ENCODE measurements around the gene FAM50A. TPM values are rescaled to one million over a fixed set of nuclear protein-coding genes. Genes with fewer than 3 reads are reported as not detected.

Gene FAM50A
- total RNA-seq, 1 donor from 2014 or later, result 19.3 TPM

DNA sequence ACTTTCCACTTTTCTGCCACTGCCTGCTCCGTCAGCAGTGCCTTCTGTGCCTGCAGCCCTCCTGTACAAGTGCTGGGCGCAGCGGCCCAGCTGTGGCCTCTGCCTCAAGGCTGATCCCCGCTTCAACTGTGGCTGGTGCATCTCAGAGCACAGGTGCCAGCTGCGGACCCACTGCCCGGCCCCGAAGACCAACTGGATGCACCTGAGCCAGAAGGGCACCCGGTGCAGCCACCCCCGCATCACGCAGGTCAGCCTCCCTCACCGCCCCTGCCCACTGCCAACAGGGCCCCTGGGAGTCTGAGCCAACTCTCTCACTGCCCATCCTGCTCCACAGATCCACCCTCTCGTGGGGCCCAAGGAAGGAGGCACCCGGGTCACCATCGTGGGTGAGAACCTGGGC, 21.7 kb downstream of the FAM50A start:
- no peak for DNase-seq (ENCODE audit: low spot score)

DNA sequence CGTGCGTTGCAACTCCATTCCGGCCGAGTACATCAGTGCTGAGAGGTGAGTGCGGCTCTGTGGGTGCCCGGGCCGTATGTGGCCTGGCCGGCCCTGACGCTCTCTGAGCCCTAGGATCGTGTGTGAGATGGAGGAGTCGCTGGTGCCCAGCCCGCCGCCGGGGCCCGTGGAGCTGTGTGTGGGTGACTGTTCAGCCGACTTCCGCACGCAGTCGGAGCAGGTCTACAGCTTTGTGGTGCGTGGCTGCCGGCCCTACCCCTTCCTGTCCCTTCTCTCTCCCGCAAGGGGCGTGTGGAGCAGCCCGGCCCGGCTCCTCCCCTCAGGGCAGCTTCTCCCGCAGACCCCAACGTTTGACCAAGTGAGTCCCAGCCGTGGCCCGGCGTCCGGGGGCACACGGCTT, 22.1 kb downstream of the FAM50A start:
- DNase-seq (ENCODE audit: low spot score), result no peak

DNA sequence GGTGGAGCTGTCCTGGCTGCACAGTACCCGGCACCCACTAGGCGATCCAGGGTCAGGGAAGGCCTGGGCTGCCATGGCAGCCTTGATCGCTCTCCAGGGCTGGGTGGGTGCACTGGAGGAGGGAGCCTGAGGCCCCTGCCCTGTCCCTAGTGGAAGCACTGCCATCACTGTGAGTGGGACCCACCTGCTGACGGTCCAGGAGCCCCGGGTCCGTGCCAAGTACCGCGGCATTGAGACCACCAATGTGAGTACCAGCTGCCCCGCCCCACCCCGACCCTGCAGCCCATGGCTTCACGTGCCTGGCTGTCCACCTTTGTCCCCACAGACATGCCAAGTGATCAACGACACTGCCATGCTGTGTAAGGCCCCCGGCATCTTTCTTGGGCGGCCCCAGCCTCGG, 23.0 kb downstream of the FAM50A start:
- DNase-seq (ENCODE audit: low spot score), result no peak

DNA sequence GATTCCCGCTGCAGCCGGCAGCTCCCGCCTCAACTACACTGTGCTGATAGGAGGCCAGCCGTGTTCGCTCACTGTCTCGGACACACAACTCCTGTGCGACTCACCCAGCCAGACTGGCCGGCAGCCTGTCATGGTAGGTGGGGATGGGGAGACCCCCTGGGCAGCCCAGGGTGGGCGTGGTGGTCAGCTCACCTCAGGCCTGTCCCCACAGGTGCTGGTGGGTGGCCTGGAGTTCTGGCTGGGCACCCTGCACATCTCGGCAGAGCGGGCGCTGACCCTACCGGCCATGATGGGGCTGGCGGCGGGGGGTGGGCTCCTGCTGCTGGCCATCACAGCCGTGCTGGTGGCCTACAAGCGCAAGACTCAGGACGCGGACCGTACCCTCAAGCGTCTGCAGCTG, 23.6 kb downstream of the FAM50A start:
- no peak for DNase-seq (ENCODE audit: low spot score)

DNA sequence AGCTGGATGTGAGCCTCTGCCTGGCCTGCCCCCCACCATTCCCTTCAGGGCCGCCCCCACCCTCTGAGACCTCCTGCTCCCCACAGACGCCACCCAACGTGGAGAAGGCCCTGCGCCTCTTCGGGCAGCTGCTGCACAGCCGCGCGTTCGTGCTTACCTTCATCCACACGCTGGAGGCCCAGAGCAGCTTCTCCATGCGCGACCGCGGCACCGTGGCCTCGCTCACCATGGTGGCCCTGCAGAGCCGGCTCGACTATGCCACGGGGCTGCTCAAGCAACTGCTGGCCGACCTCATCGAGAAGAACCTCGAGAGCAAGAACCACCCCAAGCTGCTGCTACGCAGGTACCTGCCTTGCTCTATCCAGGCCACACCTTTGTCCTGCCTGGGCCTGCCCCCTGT, 24.3 kb downstream of the FAM50A start:
- DNase-seq (ENCODE audit: low spot score), result no peak

DNA sequence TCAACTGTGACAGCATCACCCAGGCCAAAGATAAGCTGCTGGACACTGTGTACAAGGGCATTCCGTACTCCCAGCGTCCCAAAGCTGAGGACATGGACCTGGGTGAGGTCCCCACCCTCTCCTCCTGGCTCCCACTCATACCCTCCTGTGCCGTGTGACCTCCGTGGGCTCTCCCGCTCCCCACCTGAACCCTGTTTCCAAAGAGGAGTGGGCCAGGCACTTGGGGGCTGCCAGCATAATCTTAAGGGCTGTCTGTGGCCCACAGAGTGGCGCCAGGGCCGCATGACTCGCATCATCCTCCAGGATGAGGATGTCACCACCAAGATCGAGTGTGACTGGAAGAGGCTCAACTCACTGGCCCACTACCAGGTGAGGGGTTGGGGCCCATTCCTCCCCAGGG, 25.2 kb downstream of the FAM50A start:
- DNase-seq (ENCODE audit: low spot score), result no peak

DNA sequence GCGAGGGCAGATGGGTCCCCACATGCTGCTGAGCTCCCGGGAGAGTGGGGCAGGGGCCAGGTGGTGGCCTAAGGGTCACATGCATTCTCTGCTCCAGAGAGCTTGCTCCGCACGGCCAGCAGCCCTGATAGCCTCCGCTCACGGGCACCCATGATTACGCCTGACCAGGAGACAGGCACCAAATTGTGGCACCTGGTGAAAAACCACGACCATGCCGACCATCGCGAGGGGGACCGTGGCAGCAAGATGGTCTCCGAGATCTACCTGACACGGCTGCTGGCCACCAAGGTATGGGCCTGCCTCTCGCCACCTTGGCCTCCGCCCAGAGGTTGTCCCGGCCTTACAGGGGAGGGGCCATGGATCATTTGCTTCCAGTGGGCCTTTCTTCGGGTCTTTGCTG, 25.9 kb downstream of the FAM50A start:
- DNase-seq (ENCODE audit: low spot score), result no peak

DNA sequence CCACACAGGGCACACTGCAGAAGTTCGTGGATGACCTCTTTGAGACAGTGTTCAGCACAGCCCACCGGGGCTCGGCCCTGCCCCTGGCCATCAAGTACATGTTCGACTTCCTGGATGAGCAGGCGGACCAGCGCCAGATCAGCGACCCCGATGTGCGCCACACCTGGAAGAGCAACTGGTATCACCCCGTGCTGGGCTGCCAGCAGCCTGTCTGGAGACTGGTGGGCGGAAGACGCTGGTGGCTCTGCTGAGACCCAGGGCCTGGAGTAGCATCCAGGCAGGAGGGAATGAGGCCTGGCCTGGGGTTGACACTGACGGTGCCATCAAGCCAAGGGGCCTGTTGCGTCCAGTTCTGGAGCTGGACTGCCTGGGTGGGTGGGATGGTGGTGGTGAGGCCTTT, 26.5 kb downstream of the FAM50A start:
- DNase-seq (ENCODE audit: low spot score), result no peak

DNA sequence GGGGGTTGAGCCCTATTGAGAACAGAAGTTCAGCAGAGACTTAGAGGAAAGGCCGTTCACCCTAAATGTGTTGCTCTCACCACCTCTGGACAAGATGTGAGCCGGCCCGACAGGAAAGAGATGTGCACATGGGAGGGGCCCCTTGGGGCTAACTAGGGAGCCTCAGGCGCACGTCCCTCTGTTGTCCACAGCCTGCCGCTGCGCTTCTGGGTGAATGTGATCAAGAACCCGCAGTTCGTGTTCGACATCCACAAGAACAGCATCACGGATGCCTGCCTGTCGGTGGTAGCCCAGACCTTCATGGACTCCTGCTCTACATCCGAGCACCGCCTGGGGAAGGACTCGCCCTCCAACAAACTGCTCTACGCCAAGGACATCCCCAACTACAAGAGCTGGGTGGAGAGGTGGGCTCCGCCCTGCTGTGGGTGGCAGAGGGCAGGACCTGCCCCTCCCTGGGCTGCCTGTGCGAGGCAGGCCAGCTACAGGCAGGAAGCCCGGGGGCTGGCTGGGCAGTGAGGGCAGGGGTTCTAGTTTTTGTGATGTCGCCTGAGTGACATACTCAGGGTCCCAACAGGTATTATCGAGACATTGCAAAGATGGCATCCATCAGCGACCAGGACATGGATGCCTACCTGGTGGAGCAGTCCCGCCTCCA, 27.1 kb downstream of the FAM50A start:
- DNase-seq (ENCODE audit: low spot score), result no peak

DNA sequence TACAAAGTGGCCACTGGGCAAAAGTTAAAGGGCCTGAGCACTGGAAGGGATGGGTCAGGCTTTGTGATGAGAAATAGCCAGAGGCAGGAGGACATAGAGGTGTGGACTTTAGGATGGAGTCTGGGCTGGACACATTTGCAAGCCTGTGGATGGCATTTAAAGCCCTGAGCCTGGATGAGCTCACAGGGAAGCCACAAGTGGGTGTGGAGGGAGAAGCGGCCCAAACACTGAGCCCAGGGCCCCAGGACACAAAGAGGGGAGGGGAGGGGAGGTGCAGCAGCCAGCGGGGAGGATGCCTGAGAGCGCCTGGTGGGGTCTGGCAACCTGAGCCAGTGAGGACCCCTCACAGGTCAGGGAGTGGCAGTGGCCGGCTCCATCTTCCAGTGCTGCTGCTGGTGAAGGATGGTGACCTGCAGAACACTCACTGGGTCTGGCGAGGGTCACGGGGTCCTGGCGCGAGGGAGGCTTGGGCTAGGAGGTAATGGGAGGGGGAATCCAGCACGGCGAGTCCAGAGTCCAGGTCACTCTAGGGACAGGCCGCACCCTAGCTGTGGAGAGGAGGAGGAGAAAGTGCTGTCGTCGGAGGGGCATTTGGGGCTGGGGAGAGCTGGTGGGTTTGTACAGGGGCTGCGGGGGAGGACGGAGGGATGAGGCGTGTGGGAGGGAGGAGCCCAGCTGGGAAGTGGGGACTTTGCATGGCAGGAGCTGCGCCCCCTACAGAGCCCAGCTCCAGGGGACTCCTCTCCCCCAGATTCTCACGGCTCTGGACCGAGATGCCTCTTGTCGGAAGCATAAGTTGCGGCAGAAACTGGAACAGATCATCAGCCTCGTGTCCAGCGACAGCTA, 28.1 kb downstream of the FAM50A start:
- DNase-seq (ENCODE audit: low spot score), result no peak

DNA sequence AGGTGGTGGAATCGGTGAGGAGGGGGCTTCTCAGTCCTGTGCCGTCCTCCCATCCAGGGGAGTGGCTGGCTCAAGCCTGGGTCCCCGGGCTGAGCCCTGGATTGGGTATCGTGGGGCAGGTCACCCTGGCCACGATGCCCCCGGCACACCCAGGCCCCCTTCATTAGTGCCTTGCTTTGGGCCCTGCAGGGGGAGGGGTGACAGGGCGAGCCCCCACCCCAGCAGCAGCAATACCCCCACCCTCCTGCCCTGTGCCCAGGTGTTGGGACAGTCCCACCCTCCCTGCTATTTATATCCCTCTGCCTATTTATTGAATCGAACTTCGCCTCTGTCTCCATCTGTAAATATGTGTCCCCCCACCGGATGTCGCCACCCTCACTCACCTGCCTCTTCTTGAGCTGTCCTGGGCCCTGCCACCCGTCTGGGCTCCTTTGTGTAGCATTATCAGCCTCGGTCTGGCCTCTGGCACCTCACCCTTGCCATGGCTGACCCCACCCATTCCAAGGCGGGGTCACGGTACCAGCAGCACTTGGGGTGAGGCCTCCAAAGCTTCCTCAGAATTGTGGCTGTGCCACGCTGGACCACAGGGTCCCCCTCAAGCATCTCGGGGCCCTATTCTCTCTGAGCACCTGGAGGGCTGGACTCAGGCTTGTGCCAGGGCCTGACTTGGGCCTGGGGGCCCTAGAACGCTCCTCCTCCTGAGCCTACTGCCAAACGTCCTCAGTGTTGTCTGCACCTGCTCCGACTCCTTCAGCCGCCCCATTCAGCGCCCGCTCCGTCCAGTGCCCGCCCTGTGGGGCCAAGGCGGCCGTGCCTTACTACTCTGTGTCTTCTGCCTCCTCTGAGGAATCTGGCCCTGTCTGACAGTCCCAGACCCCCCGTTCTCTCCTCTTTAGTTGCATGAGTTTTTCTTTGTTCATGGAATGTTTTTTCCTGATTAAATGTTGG, 29.0 kb downstream of the FAM50A start:
- DNase-seq (ENCODE audit: low spot score), result no peak

DNA sequence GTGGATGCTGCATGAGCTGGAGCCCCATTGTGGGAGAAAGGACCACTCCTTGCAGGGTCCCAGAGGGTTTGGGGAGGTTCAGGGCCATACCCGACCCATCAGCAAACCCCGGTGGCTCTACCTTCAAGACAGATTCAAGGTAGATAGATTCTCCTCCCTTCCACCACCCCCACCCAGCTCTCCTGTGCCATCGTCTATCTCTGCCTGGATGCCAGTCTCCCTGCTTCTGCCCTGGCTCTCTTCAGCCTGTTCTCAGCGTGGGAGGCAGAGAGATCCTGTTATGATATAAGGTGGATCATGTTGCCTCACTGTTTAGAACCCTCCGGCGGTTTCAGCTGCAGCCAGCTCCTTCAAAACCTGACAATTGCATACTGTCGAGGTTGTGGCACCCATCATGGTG, 29.7 kb downstream of the FAM50A start:
- DNase-seq (ENCODE audit: low spot score), result no peak

DNA sequence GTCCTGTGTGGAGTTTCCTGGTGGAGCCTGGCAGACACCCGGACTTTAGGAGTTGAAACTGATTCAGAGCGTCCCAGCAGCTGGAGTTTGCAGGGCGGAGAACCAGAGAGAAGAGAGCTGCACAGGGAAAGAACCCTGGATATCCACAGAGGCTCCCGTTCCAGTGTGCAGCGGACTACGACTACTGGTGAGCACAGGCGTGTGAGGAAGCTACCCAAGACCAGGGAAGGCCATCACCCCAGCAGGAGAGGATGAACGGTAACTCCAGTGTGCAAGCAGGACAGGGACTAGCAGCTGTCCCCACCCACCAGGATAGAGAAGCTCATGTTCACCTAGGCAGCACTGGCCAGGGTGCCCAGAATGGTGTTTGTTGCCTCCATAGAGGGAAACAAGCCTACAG, 32.9 kb downstream of the FAM50A start:
- DNase-seq (ENCODE audit: low spot score), result peak; percentile 7

DNA sequence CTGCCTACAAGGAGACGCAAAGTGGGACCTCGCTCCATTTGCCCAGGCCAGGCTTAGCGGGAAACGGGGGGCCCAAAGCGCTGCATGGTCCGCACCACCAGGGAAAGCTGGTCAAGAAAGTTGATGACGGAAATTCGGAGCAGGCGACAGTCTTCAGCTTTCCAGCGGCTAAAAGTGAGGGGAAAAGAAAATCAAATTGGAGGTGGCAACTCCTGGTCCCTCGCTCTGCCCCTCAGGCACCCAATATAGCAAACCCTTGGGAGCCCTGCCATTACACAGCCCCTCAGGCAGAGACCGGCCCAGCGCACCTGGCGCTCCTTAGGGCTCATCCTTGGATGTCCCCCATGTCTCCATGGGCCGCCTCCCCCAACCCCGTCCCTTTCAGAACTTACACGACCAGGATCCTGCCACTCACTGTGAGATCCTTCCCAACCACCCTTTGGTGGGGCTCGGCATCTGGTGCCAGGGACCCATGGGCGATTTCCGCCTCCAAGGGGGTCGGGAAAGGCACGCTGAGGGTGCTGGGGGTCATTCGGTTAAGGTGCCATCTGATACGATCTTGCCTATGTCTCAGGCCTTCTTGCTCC, 34.0 kb downstream of the FAM50A start:
- DNase-seq (ENCODE audit: low spot score), result no peak

DNA sequence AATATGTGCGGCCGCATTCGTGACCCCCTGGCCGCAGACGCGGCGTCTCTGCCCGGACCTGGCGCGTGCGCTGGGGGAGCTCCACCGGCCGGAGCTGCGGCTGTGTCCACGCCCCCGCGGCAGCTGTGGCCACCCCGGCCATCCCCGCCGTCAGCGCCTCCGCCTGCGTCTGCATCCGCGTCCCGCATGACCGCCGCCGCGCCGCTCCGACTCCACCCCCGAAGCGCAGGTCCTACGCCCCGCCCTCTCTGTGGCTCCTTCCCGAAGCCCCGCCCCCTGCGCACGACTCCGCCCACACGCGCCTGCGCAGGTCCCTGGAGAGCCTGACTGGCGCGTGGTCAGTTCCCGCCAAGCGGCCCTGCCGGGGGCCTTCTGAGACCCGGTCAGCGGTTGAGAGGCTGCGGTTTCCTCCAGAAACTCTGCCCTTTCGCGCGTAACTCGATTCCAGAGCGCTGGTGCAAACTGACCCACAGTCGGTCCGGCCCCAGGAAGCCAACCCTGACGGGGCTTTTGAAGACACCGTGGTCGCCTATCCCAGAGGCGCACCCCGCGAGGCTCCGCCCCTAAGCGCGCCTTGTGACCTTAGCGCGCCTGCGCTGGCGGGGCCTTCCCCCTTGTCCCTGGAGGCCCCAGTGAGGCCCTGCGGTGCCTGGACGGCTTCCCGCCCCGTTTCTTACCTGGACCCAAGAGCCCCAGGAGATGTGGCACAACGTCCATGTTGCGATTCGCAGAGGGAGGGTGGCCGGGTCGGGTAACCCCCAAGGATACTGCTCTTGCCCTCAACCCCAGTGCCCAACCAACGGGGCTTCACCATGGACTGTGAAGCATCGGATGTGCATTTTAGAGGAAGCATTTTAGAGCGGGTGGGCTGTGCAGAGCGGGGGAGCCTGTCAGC, 35.0 kb downstream of the FAM50A start, which contains the start of gene LAGE3:
Gene LAGE3 (minus strand): TSS at position 554 of the 895 bp plus-strand sequence. CDS start 366 bp downstream, at position 188.
- DNase-seq (ENCODE audit: low spot score), result peak; percentile 93

DNA sequence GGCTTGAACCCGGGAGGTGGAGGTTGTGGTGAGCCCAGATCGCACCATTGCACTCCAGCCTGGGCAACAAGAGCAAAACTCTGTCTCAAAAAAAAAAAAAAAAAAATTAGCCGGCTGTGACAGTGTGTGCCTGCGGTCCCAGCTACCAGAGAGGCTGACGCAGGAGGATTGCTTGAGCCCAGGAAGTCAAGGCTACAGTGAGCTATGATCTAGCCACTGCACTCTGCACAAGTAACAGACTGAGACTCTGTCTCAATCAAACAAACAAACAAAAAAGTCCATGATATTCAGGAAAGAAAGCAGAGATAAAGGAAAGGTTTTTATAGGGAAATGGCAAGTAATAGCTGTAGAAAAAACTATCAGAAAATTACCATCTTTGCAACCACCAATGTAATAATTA, 37.3 kb downstream of the FAM50A start:
- no peak for DNase-seq (ENCODE audit: low spot score)

DNA sequence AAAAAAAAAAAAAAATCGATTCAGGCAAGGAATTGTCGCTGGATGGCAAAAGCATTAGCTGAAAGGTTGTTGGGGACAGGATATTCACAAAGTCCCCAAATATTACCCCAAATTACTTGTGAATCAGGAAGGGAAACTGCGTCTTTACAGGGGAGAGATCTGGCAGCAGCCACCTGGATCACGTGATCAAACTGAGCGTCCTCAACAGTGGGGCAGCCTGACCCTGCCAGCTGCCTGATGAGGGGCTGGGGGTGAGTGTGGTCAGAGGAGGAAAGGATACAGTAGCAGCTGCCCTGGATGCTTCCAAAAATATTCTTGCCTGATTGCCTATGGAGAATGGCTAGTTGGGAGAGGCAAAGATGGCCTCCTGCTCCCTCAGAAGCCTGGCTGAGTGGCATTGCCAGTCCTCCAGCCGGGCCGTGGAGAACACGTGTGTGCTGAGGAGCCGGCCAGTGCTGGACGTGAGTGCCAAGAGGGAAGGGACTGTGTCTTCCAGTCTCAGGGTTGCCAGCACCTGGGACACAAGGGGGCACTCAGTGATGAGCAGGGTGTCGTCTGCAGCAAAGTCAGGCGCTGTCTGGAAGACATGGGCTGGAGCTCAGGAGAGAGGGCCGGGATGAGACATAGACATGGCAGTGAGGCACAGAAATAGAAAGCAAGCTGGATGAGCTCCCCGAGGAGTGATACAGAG, 38.1 kb downstream of the FAM50A start:
- no peak for DNase-seq (ENCODE audit: low spot score)

DNA sequence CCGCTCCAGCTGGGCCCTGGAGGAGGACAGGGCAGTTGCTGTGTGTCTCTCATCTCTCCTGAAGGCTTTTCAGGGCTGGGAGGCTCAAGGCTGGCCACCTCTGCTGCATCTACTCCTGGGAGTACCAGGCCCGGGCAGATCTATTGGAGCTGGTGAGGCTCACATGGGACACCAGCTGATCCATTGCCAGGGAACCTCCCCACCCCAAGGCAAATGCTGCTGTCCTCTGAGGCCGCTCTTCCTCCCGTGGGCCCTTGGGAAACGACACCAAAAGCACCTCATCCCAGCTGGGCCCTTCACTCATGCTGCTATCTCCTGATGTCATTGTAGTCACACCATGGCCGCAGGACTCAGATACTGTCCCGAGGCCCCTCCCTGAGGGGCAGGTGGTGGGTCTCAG, 38.8 kb downstream of the FAM50A start:
- DNase-seq (ENCODE audit: low spot score), result no peak

DNA sequence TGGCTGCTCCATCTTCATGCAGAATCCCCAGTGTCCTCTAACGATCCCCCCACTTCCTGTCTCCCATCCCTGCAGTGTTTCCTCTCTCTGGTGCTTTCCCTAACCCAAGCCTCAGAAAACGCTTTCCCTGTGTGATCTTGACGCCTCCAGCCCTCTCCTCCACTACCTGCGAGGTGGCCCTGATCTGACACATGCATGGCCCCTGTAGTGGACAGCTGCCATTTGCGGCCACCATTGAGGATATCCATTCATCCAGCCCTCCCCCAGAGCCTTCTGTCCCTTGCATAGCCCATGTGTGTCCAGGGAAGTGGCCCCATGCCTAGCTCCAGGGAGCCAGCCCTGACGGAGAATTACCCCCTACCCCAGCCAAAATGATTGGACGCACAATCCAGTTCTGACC, 39.4 kb downstream of the FAM50A start:
- no peak for DNase-seq (ENCODE audit: low spot score)
